Measurements from ENCODE around the gene TNFRSF13B.

TNFRSF13B gene

GRCh38 chr17:16934836-16935235, 37.1 kb downstream of the TNFRSF13B start:
- H3K4me3 ChIP-seq (ENCODE audit: control insufficient read depth, low read depth, low read length) = no peak overlapping the region
- DNase-seq (ENCODE audit: low read depth) = no peak
- TF ChIP-seq, protein P1, sequence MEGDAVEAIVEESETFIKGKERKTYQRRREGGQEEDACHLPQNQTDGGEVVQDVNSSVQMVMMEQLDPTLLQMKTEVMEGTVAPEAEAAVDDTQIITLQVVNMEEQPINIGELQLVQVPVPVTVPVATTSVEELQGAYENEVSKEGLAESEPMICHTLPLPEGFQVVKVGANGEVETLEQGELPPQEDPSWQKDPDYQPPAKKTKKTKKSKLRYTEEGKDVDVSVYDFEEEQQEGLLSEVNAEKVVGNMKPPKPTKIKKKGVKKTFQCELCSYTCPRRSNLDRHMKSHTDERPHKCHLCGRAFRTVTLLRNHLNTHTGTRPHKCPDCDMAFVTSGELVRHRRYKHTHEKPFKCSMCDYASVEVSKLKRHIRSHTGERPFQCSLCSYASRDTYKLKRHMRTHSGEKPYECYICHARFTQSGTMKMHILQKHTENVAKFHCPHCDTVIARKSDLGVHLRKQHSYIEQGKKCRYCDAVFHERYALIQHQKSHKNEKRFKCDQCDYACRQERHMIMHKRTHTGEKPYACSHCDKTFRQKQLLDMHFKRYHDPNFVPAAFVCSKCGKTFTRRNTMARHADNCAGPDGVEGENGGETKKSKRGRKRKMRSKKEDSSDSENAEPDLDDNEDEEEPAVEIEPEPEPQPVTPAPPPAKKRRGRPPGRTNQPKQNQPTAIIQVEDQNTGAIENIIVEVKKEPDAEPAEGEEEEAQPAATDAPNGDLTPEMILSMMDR (IDR thresholded peaks at IDR 0.05; ENCODE audit: control insufficient read depth, insufficient read depth, low read depth, low read length, missing control alignments) = no peak

GRCh38 chr17:16934133-16934795, 37.7 kb downstream of the TNFRSF13B start:
- TF ChIP-seq, protein P1 (IDR thresholded peaks at IDR 0.05; ENCODE audit: control insufficient read depth, insufficient read depth, low read depth, low read length, missing control alignments) = no peak
- H3K4me3 ChIP-seq (ENCODE audit: control insufficient read depth, low read depth, low read length) = no peak overlapping the region
- no peak for DNase-seq (ENCODE audit: low read depth)

DNA sequence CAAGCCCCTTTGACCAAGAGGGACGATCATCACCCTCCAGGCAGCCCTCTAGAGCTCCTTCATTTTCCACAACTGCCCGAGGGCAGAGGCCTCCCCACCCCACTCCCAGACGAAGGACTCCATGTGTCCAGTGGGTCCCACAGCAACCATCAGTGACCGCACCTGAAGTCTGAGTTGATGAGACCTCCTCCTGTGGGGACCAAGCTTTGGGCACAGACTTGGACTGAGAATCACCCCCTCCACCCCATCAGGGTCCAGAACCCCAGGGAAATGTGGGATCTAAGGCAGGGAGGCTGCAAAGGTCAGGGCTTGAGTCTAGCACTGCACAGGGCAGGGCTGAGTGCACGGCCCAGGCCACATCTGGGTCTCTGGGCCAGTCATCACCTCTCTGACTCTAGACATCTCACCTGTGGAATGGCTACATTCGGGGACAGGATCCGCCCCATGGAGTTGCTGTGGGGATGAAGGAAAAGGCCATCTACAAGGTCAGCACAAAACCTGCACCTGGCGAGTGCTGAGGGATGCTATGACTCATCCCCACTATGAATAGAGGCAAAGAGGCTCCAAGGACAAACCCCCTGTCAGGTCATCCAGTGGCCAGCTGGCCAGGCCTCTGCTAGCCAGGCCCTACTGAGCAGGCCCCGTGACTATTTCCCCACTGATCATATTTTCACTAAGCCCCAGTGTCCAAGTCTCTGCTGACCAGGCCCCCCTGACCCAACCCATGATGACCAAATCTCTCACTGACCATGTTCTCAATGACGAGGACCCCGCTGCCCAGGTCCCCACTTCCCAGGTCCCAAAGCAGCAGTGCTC, 38.4 kb downstream of the TNFRSF13B start:
- DNase-seq (ENCODE audit: low read depth) = no peak
- TF ChIP-seq, protein P1 (IDR thresholded peaks at IDR 0.05; ENCODE audit: control insufficient read depth, insufficient read depth, low read depth, low read length, missing control alignments) = no peak

GRCh38 chr17:16932611-16933010, 39.3 kb downstream of the TNFRSF13B start:
- no peak for DNase-seq (ENCODE audit: low read depth)
- TF ChIP-seq, protein P1 (IDR thresholded peaks at IDR 0.05; ENCODE audit: control insufficient read depth, insufficient read depth, low read depth, low read length, missing control alignments) = no peak
- no peak overlapping the region for H3K4me3 ChIP-seq (ENCODE audit: control insufficient read depth, low read depth, low read length)

More for the DNA sequence above, 38.4 kb downstream of the TNFRSF13B start:
- H3K4me3 ChIP-seq (ENCODE audit: control insufficient read depth, low read depth, low read length) = no peak overlapping the region

GRCh38 chr17:16932156-16932555, 39.8 kb downstream of the TNFRSF13B start:
- TF ChIP-seq, protein P1 (IDR thresholded peaks at IDR 0.05; ENCODE audit: control insufficient read depth, insufficient read depth, low read depth, low read length, missing control alignments) = no peak
- no peak overlapping the region for H3K4me3 ChIP-seq (ENCODE audit: control insufficient read depth, low read depth, low read length)
- DNase-seq (ENCODE audit: low read depth) = no peak

DNA sequence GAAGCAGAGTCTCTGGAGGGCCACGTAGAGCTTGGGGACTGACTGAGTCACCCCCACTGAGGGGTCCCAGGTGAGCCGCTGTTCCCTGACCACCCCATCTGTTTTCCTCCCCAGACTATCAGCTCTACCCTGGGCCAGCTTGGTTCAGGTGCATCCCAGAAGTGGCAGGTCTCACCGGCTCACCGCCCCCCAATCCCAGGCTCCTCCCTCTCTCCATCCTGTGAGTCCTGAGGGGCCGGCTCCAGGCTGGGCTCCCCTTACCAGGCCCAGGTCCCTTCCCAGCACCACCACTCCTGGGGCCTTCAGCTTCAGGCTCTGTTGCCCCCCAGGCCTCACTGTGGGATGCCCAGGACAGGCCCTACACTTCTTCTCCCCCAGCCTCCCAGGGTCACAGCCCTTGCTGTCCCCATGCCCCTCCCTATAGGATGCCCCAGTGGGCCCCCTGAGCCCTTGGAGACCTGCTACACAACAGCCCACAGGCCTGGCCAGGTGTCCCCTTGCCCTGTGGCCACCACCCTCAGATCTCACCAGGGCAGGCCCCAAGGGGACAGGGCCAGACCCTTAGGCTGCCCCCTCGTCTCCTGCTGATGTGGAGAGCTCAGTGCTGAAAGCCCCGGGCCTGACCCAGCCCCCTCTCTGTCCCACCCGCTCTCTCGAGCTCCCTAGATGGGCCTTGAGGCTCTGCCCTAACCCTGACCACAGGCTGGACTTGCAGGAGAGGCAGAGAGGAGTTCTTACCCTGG, 40.4 kb downstream of the TNFRSF13B start:
- no peak for DNase-seq (ENCODE audit: low read depth)
- H3K4me3 ChIP-seq (ENCODE audit: control insufficient read depth, low read depth, low read length) = no peak overlapping the region
- TF ChIP-seq, protein P1 (IDR thresholded peaks at IDR 0.05; ENCODE audit: control insufficient read depth, insufficient read depth, low read depth, low read length, missing control alignments) = no peak

Measured in AG09309 (cell line).